ENCODE data around the gene TCEA3. TPM values are rescaled to one million over a fixed set of nuclear protein-coding genes. Genes with fewer than 3 reads are reported as not detected.
A peak's percentile ranks its signal among the peaks of the same experiment; 100 is the strongest.

TCEA3 gene
- total and polyA plus RNA-seq, 2 of the 4 experiments (the other 2 are of a cell fraction): 3.0 to 6.3 TPM

DNA sequence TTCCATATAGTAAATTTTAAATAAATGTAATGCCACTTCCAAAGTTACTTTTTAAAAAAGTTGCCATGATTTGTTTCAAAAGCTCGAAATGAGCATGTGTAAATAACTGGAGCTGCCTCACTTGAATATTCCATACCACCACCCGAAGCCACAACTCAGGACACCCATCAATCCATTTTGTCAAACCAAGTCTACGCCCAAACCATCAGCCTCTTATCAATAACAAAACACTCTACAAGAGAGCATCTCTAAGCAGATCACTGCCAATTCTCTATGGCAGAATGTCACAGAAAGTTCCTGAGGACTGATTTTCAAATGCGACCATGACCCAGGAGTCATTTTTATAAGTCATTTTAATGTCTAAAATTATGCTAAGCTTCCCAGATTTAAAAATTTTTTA is 84.9 kb downstream of the TCEA3 start:
- H3K9me1 ChIP-seq (ENCODE audit: insufficient read depth, low read length): peaks cover 2% of the 10 kb centered on the region
- in situ Hi-C loops (cut with MboI; ENCODE audit: low sequenced_read_pairs): no loop called here
- TF ChIP-seq, protein P1, sequence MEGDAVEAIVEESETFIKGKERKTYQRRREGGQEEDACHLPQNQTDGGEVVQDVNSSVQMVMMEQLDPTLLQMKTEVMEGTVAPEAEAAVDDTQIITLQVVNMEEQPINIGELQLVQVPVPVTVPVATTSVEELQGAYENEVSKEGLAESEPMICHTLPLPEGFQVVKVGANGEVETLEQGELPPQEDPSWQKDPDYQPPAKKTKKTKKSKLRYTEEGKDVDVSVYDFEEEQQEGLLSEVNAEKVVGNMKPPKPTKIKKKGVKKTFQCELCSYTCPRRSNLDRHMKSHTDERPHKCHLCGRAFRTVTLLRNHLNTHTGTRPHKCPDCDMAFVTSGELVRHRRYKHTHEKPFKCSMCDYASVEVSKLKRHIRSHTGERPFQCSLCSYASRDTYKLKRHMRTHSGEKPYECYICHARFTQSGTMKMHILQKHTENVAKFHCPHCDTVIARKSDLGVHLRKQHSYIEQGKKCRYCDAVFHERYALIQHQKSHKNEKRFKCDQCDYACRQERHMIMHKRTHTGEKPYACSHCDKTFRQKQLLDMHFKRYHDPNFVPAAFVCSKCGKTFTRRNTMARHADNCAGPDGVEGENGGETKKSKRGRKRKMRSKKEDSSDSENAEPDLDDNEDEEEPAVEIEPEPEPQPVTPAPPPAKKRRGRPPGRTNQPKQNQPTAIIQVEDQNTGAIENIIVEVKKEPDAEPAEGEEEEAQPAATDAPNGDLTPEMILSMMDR (conservative IDR thresholded peaks at IDR 0.05; ENCODE audit: low read depth, low read length): no peak
- TF ChIP-seq RAD21 (IDR thresholded peaks at IDR 0.05; ENCODE audit: low read length) (no peak), MXI1 (IDR thresholded peaks at IDR 0.05; ENCODE audit: borderline replicate concordance, low read depth, low read length) (no peak), CEBPB (IDR thresholded peaks at IDR 0.05; ENCODE audit: low read depth, low read length) (no peak), NFE2L2 (IDR thresholded peaks at IDR 0.05; ENCODE audit: low read depth, low read length) (no peak), SMC3 (IDR thresholded peaks at IDR 0.05; ENCODE audit: low read depth, low read length) (no peak), RFX5 (IDR thresholded peaks at IDR 0.05; ENCODE audit: low read depth, low read length) (no peak), MAZ (IDR thresholded peaks at IDR 0.05; ENCODE audit: borderline replicate concordance, low read depth, low read length) (no peak), FOS (IDR thresholded peaks at IDR 0.05; ENCODE audit: low read depth, low read length) (no peak), ELK1 (IDR thresholded peaks at IDR 0.05; ENCODE audit: borderline replicate concordance, low read depth, low read length) (no peak), RCOR1 (IDR thresholded peaks at IDR 0.05; ENCODE audit: insufficient replicate concordance, low read length) (no peak), POLR2A (IDR thresholded peaks at IDR 0.05; ENCODE audit: low read depth, low read length) (no peak), BHLHE40 (IDR thresholded peaks at IDR 0.05; ENCODE audit: low read depth, low read length) (no peak)
- TF ChIP-seq, protein P2, sequence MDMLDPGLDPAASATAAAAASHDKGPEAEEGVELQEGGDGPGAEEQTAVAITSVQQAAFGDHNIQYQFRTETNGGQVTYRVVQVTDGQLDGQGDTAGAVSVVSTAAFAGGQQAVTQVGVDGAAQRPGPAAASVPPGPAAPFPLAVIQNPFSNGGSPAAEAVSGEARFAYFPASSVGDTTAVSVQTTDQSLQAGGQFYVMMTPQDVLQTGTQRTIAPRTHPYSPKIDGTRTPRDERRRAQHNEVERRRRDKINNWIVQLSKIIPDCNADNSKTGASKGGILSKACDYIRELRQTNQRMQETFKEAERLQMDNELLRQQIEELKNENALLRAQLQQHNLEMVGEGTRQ (IDR thresholded peaks at IDR 0.05; ENCODE audit: low read depth, low read length): no peak
- intact Hi-C loops (cut with micrococcal nuclease): loop anchor here (5.0 kb wide), 2 partner anchors 143 to 193 kb away; partner anchors contain the start of genes ASAP3 and E2F2
- 0 out of 4 replicates have a peak overlapping the region, but pooled peaks of 1 of the 2 experiments have one; percentile 15 for H4K8ac ChIP-seq (ENCODE audit: low read depth in 2 of 2, low read length in 2 of 2)
- H3K4ac ChIP-seq (ENCODE audit: low read depth, low read length): no peak overlapping the region; the same call in 1 of the 2 replicates
- peaks cover 71% of the 10 kb centered on the region for H4K20me1 ChIP-seq (ENCODE audit: insufficient read depth, low read length)
- H2AFZ ChIP-seq (replicated peaks; ENCODE audit: low read length, poor library complexity): no peak overlapping the region
- H3K4me2 ChIP-seq (ENCODE audit: low read depth, low read length): peak overlapping the region; percentile 54
- no peaks in the 10 kb centered on the region for H3K9me3 ChIP-seq (ENCODE audit: control insufficient read depth, insufficient read depth, low read length)
- no peak overlapping the region for H3K14ac ChIP-seq (replicated peaks; ENCODE audit: low read depth, low read length)
- no peak overlapping the region for H2BK20ac ChIP-seq (ENCODE audit: low read depth, low read length)
- no peak for ATAC-seq (ENCODE audit: low read depth)
- no peak overlapping the region for H3K4me3 ChIP-seq (ENCODE audit: insufficient read depth, low read depth, low read length)
- no peak overlapping the region for H2AK5ac ChIP-seq (ENCODE audit: low read depth, low read length)
- no TSS peak for BruUV-seq (replicated peaks)
- POLR2A ChIA-PET (ENCODE audit: unreplicated experiment): no interaction called here
- no peak overlapping the region; the same call in 1 of the 2 replicates for H4K91ac ChIP-seq (ENCODE audit: insufficient read depth, low read depth, low read length)
- H3K23ac ChIP-seq (ENCODE audit: low read depth, low read length): peak overlapping the region; percentile 90
- H3K27me3 ChIP-seq (ENCODE audit: control insufficient read depth, insufficient read depth, low read length): no peaks in the 10 kb centered on the region
- no peak overlapping the region for H2BK120ac ChIP-seq (ENCODE audit: low read depth, low read length)
- dilution Hi-C loops (cut with HindIII; ENCODE audit: low sequenced_read_pairs, unreplicated experiment): loop anchor here (10.0 kb wide), 1 partner anchor 85 kb away; the partner anchor contains the start of gene TCEA3
- DNase-seq: no peak
- H2AK9ac ChIP-seq (replicated peaks; ENCODE audit: low read depth, low read length, poor library complexity): no peak overlapping the region
- H4K5ac ChIP-seq (ENCODE audit: low read depth, low read length): no peak overlapping the region
- H3K9ac ChIP-seq (ENCODE audit: low read depth, low read length): no peak overlapping the region
- H3K56ac ChIP-seq (ENCODE audit: extremely low read depth, insufficient read depth, low read length): no peak overlapping the region
- no peak overlapping the region for H2BK5ac ChIP-seq (ENCODE audit: low read depth, low read length, poor library complexity, severe bottlenecking)
- peaks cover 4% of the 10 kb centered on the region; the same call in 1 of the 2 replicates for H3K4me1 ChIP-seq (ENCODE audit: control insufficient read depth, insufficient read depth, low read length)
- WGBS, 2 experiments (ENCODE audit: extremely low coverage in 2 of 2, insufficient read length in 1 of 2): 67% methylated on average over 1 of the region's 4 CpGs; no CpG with 5 or more reads in 1 of the 2 experiments
- H3K18ac ChIP-seq (ENCODE audit: low read depth, low read length): no peak overlapping the region
- H3K36me3 ChIP-seq (ENCODE audit: control insufficient read depth, insufficient read depth, low read length): peaks cover 19% of the 10 kb centered on the region
- CTCF ChIA-PET: interaction anchor here (0.8 to 2.7 kb wide), 2 partner anchors 64 to 157 kb away, joined by 3 to 8 read pairs; no protein-coding TSS in a partner anchor
- H3K27ac ChIP-seq (ENCODE audit: insufficient read depth, low read length): no peak overlapping the region
- H3K79me1 ChIP-seq (ENCODE audit: low read depth in 1 of 2, low read length in 2 of 2): peaks cover 0 to 14% of the 10 kb centered on the region in 2 experiments; a peak in 2 of 4 replicates
- H2BK15ac ChIP-seq (ENCODE audit: low read depth, low read length): no peak overlapping the region

Data from IMR-90 (cell line).